ENCODE measurements around the gene PARD6A. TPM values are rescaled to one million over a fixed set of nuclear protein-coding genes. Genes with fewer than 3 reads are reported as not detected.

The PARD6A gene
- total and polyA plus RNA-seq, 2 of the 13 experiments (the other 11 are each of a cell fraction or from before 2014, with no cell fraction given), result 3.5 to 4.3 TPM

- H3K4me2 ChIP-seq (ENCODE audit: low read depth, low read length), result peak overlapping the region; percentile 94
- POLR2A ChIA-PET, result interaction anchor here (1.1 kb wide), 1 partner anchor 130 kb away, joined by 3 read pairs; the partner anchor contains the start of gene RIPOR1
- H3K9me3 ChIP-seq (ENCODE audit: low read length), result no peaks in the 10 kb centered on the region
- H4K20me1 ChIP-seq (ENCODE audit: insufficient read depth, low read length), result 0 out of 2 replicates have a peak, but pooled peaks cover 3% of the 10 kb centered on the region
- H3K79me2 ChIP-seq (ENCODE audit: insufficient read depth, low read length), result peaks cover 11% of the 10 kb centered on the region
- H3K4me3 ChIP-seq (replicated peaks in 1 of 3; ENCODE audit: insufficient read depth in 1 of 3, low read depth in 2 of 3, low read length in 3 of 3), result peak overlapping the region; percentile 73 to 94 (median 93)
- peak overlapping the region; percentile 87 for H3K27ac ChIP-seq (ENCODE audit: extremely low read length, insufficient read depth, low read length)
- no peak for ATAC-seq
- DNase-seq (ENCODE audit: low spot score), result no peak
- 33% methylated on average over 19 of the region's 21 CpGs for WGBS (ENCODE audit: low lambda C conversion rate)
- BruUV-seq (replicated peaks), result no TSS peak
- H3K27me3 ChIP-seq (ENCODE audit: control insufficient read depth in 1 of 2, insufficient read depth in 2 of 2, low read length in 2 of 2), result peaks cover 0 to 7% of the 10 kb centered on the region in 2 experiments; a peak in 4 of 5 replicates
- intact Hi-C loops (cut with micrococcal nuclease; ENCODE audit: unreplicated experiment) (no loop called here), in situ Hi-C loops (cut with HindIII; ENCODE audit: extremely low pct_ligation_motif_present, low pct_unique_long_range_greater_than_20kb) (no loop called here)
- CTCF ChIA-PET (ENCODE audit: low intra/inter-chr PET ratio, low total read pairs), result no interaction called here
- no peak overlapping the region for H2AFZ ChIP-seq (ENCODE audit: low read length)
- H3K9ac ChIP-seq (ENCODE audit: insufficient read depth, low read depth, low read length), result peak overlapping the region; percentile 87
- H3K36me3 ChIP-seq (replicated peaks in 1 of 2; ENCODE audit: control insufficient read depth in 1 of 2, insufficient read depth in 2 of 2, low read length in 2 of 2), result peaks cover 6 to 10% of the 10 kb centered on the region in 2 experiments; a peak in 4 of 5 replicates
- FAIRE-seq, result peak; percentile 15
- peaks cover 11% of the 10 kb centered on the region for H3K4me1 ChIP-seq (ENCODE audit: insufficient read depth, low read length)
- TF ChIP-seq REL (CRISPR knock-in tag; conservative IDR thresholded peaks at IDR 0.05) (0 out of 2 replicates have a peak, but pooled peaks have one; percentile 61), ZNF263 (CRISPR knock-in tag; IDR thresholded peaks at IDR 0.05) (peak; percentile 92), TBX3 (IDR thresholded peaks at IDR 0.05; ENCODE audit: borderline replicate concordance) (no peak), GZF1 (CRISPR knock-in tag; IDR thresholded peaks at IDR 0.05) (no peak), ZNF10 (CRISPR knock-in tag; IDR thresholded peaks at IDR 0.05; ENCODE audit: borderline replicate concordance, low read depth) (no peak), ZBTB3 (CRISPR knock-in tag; IDR thresholded peaks at IDR 0.05; ENCODE audit: borderline replicate concordance, low read depth) (0 out of 2 replicates have a peak, but pooled peaks have one; percentile 7), CSRNP2 (CRISPR knock-in tag; conservative IDR thresholded peaks at IDR 0.05; ENCODE audit: low read depth) (peak; percentile 38; the same call in 1 of the 2 replicates), EP300 (IDR thresholded peaks at IDR 0.05; ENCODE audit: low read depth in 2 of 2, low read length in 2 of 2) (no peak), EP300 (CRISPR knock-in tag; IDR thresholded peaks at IDR 0.05; ENCODE audit: borderline replicate concordance) (no peak), SAFB2 (CRISPR knock-in tag; IDR thresholded peaks at IDR 0.05; ENCODE audit: borderline replicate concordance, low read depth) (no peak), FOXO4 (CRISPR knock-in tag; conservative IDR thresholded peaks at IDR 0.05) (0 out of 2 replicates have a peak, but pooled peaks have one; percentile 21), KLF6 (CRISPR knock-in tag; IDR thresholded peaks at IDR 0.05) (no peak), NBN (conservative IDR thresholded peaks at IDR 0.05) (no peak), HNRNPK (IDR thresholded peaks at IDR 0.05; ENCODE audit: low read depth, low read length, poor library complexity, severe bottlenecking) (no peak), KLF11 (CRISPR knock-in tag; IDR thresholded peaks at IDR 0.05) (no peak), NR2C2 (CRISPR knock-in tag; IDR thresholded peaks at IDR 0.05; ENCODE audit: borderline replicate concordance) (no peak), SP4 (CRISPR knock-in tag; IDR thresholded peaks at IDR 0.05) (0 out of 2 replicates have a peak, but pooled peaks have one; percentile 16), PRMT3 (CRISPR knock-in tag; IDR thresholded peaks at IDR 0.05; ENCODE audit: borderline replicate concordance, low read depth) (no peak), HCFC1 (IDR thresholded peaks at IDR 0.05; ENCODE audit: low read depth, low read length) (no peak), TIGD3 (CRISPR knock-in tag; IDR thresholded peaks at IDR 0.05; ENCODE audit: borderline replicate concordance) (no peak)
These were observed 1.7 kb upstream of the PARD6A start for GRCh38 chr16:67658849-67659674.

Measured in HepG2 (cell line).